ENCODE data around the gene CALHM1.

CALHM1 gene

GRCh38 chr10:103463499-103463898, 4.8 kb upstream of the CALHM1 start:
- Histone ChIP-seq H3K4me1 (no peaks in the 10 kb centered on the region; the same call in 1 of the 2 replicates), H3K9me3 (no peaks in the 10 kb centered on the region), H3K36me3 (no peaks in the 10 kb centered on the region), H3K27me3 (no peaks in the 10 kb centered on the region), H3K4me3 (ENCODE audit: low read depth, low read length) (no peak overlapping the region)
- DNase-seq, result no peak
- TF ChIP-seq, protein P1, sequence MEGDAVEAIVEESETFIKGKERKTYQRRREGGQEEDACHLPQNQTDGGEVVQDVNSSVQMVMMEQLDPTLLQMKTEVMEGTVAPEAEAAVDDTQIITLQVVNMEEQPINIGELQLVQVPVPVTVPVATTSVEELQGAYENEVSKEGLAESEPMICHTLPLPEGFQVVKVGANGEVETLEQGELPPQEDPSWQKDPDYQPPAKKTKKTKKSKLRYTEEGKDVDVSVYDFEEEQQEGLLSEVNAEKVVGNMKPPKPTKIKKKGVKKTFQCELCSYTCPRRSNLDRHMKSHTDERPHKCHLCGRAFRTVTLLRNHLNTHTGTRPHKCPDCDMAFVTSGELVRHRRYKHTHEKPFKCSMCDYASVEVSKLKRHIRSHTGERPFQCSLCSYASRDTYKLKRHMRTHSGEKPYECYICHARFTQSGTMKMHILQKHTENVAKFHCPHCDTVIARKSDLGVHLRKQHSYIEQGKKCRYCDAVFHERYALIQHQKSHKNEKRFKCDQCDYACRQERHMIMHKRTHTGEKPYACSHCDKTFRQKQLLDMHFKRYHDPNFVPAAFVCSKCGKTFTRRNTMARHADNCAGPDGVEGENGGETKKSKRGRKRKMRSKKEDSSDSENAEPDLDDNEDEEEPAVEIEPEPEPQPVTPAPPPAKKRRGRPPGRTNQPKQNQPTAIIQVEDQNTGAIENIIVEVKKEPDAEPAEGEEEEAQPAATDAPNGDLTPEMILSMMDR (IDR thresholded peaks at IDR 0.05; ENCODE audit: low read depth, low read length), result no peak

DNA sequence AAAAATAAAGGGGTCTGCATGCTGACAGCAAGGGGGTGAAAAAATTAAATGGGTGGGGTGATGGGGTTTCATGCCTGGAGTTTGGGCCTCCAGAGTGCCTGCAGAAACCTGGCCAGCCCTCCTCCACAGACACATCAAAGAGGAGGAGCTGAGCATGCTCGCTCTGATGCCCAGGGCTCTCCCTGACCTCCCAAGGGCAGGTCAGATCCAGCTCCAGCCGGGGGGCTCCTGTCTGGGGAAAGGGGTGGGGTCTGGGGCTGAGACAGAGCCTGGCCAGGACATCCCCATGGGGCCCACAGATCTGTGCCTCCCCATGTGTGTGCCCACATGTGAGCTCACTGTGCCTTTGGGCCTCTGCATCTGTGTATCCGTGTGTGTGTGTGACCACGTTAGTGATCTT, 915 bp upstream of the CALHM1 start:
- Histone ChIP-seq H3K36me3 (no peaks in the 10 kb centered on the region), H3K4me3 (ENCODE audit: low read depth, low read length) (no peak overlapping the region), H3K27me3 (no peaks in the 10 kb centered on the region), H3K4me1 (no peaks in the 10 kb centered on the region; the same call in 1 of the 2 replicates), H3K9me3 (no peaks in the 10 kb centered on the region)
- TF ChIP-seq, protein P1 (IDR thresholded peaks at IDR 0.05; ENCODE audit: low read depth, low read length), result no peak
- no peak for DNase-seq

- DNase-seq, result no peak
- Histone ChIP-seq H3K4me3 (ENCODE audit: low read depth, low read length) (no peak overlapping the region), H3K9me3 (no peaks in the 10 kb centered on the region), H3K36me3 (no peaks in the 10 kb centered on the region), H3K4me1 (no peaks in the 10 kb centered on the region; the same call in 1 of the 2 replicates), H3K27me3 (no peaks in the 10 kb centered on the region)
- TF ChIP-seq, protein P1 (IDR thresholded peaks at IDR 0.05; ENCODE audit: low read depth, low read length), result no peak
These were observed 660 bp downstream of the CALHM1 start for GRCh38 chr10:103457896-103458583.

- TF ChIP-seq, protein P1 (IDR thresholded peaks at IDR 0.05; ENCODE audit: low read depth, low read length), result no peak
- no peak for DNase-seq
- Histone ChIP-seq H3K9me3 (no peaks in the 10 kb centered on the region), H3K4me3 (ENCODE audit: low read depth, low read length) (no peak overlapping the region), H3K4me1 (peaks cover 7% of the 10 kb centered on the region), H3K27me3 (no peaks in the 10 kb centered on the region), H3K36me3 (no peaks in the 10 kb centered on the region)
These were observed 1.5 kb downstream of the CALHM1 start for GRCh38 chr10:103457176-103457712.

GRCh38 chr10:103456074-103456660, 2.5 kb downstream of the CALHM1 start:
- Histone ChIP-seq H3K4me1 (peaks cover 7% of the 10 kb centered on the region), H3K4me3 (ENCODE audit: low read depth, low read length) (no peak overlapping the region), H3K27me3 (no peaks in the 10 kb centered on the region), H3K36me3 (no peaks in the 10 kb centered on the region), H3K9me3 (no peaks in the 10 kb centered on the region)
- no peak for DNase-seq
- TF ChIP-seq, protein P1 (IDR thresholded peaks at IDR 0.05; ENCODE audit: low read depth, low read length), result no peak

- Histone ChIP-seq H3K4me3 (ENCODE audit: low read depth, low read length) (no peak overlapping the region), H3K36me3 (peaks cover under 1% of the 10 kb centered on the region), H3K27me3 (no peaks in the 10 kb centered on the region), H3K9me3 (no peaks in the 10 kb centered on the region), H3K4me1 (peaks cover 7% of the 10 kb centered on the region)
- no peak for DNase-seq
- TF ChIP-seq, protein P1 (IDR thresholded peaks at IDR 0.05; ENCODE audit: low read depth, low read length), result no peak
These were observed 3.5 kb downstream of the CALHM1 start for GRCh38 chr10:103455235-103455634.

Measured in BE2C (cell line).